Measurements from ENCODE around the gene PLCL2. TPM values are rescaled to one million over a fixed set of nuclear protein-coding genes. Genes with fewer than 3 reads are reported as not detected.

Gene PLCL2
- total and polyA plus RNA-seq, 4 donors, result 1.5 to 16.5 (median 9.4) TPM

GRCh38 chr3:16909802-16910201, 25.0 kb downstream of the PLCL2 start:
- H3K27me3 ChIP-seq (ENCODE audit: control insufficient read depth in 4 of 4, insufficient read depth in 4 of 4, low read length in 3 of 4), result no peaks in the 10 kb centered on the region
- WGBS, result 98% methylated on average over 3 of the region's 3 CpGs
- no peak overlapping the region for H3K27ac ChIP-seq (ENCODE audit: low read depth in 1 of 2, low read length in 2 of 2)
- H3K4me1 ChIP-seq (ENCODE audit: control insufficient read depth in 4 of 4, insufficient read depth in 4 of 4, low read length in 3 of 4), result peaks cover 0 to 8% (median 7%) of the 10 kb centered on the region in 4 donors
- TF ChIP-seq JUND (IDR thresholded peaks at IDR 0.05) (no peak), FOXA2 (IDR thresholded peaks at IDR 0.05) (no peak), HNF4G (IDR thresholded peaks at IDR 0.05) (no peak), YY1 (IDR thresholded peaks at IDR 0.05) (no peak), NR2F2 (IDR thresholded peaks at IDR 0.05) (no peak), GABPA (IDR thresholded peaks at IDR 0.05 in 1 of 2, conservative IDR thresholded peaks at IDR 0.05 in 1 of 2) (no peak), FOXA1 (IDR thresholded peaks at IDR 0.05) (no peak), TAF1 (conservative IDR thresholded peaks at IDR 0.05) (no peak), EGR1 (IDR thresholded peaks at IDR 0.05; ENCODE audit: low read depth in 2 of 2) (no peak), SP1 (IDR thresholded peaks at IDR 0.05) (no peak), CTCF (IDR thresholded peaks at IDR 0.05; ENCODE audit: low read depth, low read length, missing input control) (no peak)
- TF ChIP-seq, protein P1, sequence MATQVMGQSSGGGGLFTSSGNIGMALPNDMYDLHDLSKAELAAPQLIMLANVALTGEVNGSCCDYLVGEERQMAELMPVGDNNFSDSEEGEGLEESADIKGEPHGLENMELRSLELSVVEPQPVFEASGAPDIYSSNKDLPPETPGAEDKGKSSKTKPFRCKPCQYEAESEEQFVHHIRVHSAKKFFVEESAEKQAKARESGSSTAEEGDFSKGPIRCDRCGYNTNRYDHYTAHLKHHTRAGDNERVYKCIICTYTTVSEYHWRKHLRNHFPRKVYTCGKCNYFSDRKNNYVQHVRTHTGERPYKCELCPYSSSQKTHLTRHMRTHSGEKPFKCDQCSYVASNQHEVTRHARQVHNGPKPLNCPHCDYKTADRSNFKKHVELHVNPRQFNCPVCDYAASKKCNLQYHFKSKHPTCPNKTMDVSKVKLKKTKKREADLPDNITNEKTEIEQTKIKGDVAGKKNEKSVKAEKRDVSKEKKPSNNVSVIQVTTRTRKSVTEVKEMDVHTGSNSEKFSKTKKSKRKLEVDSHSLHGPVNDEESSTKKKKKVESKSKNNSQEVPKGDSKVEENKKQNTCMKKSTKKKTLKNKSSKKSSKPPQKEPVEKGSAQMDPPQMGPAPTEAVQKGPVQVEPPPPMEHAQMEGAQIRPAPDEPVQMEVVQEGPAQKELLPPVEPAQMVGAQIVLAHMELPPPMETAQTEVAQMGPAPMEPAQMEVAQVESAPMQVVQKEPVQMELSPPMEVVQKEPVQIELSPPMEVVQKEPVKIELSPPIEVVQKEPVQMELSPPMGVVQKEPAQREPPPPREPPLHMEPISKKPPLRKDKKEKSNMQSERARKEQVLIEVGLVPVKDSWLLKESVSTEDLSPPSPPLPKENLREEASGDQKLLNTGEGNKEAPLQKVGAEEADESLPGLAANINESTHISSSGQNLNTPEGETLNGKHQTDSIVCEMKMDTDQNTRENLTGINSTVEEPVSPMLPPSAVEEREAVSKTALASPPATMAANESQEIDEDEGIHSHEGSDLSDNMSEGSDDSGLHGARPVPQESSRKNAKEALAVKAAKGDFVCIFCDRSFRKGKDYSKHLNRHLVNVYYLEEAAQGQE (IDR thresholded peaks at IDR 0.05), result no peak
- no peak for DNase-seq (ENCODE audit: low spot score)
- H3K4me3 ChIP-seq (ENCODE audit: low read depth in 1 of 3, low read length in 3 of 3), result no peak overlapping the region
- no peaks in the 10 kb centered on the region for H3K36me3 ChIP-seq (ENCODE audit: control insufficient read depth in 4 of 4, insufficient read depth in 3 of 4, low read depth in 1 of 4, low read length in 3 of 4)
- no peak overlapping the region for H3K9ac ChIP-seq (ENCODE audit: low read depth in 1 of 2, low read length in 2 of 2)
- no peaks in the 10 kb centered on the region for H3K9me3 ChIP-seq (ENCODE audit: control insufficient read depth in 4 of 4, low read length in 3 of 4)

DNA sequence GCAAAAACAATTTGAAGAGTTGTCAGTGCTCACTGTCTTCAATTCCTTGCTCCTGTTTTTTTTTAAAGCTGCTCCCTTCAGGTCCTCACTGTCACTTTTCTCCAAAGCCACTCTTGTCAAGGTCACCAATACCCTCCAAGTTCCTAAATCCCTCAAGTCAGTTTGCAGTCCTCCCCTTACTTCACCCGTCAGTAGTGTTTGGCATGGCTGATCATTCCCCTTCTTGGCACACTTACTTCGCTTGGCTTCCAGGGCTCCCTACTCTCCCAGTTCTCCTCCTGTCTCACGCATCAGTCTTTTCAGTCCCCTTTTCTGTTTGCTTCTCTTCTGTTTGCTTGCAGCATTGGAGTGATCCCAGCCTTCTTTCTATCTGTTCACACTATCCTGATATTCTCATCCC, 25.5 kb downstream of the PLCL2 start:
- Histone ChIP-seq H3K9ac (ENCODE audit: low read depth in 1 of 2, low read length in 2 of 2) (no peak overlapping the region), H3K4me3 (ENCODE audit: low read depth in 1 of 3, low read length in 3 of 3) (no peak overlapping the region), H3K9me3 (ENCODE audit: control insufficient read depth in 4 of 4, low read length in 3 of 4) (no peaks in the 10 kb centered on the region), H3K27ac (ENCODE audit: low read depth in 1 of 2, low read length in 2 of 2) (no peak overlapping the region), H3K4me1 (ENCODE audit: control insufficient read depth in 4 of 4, insufficient read depth in 4 of 4, low read length in 3 of 4) (peaks cover 0 to 8% (median 7%) of the 10 kb centered on the region in 4 donors), H3K27me3 (ENCODE audit: control insufficient read depth in 4 of 4, insufficient read depth in 4 of 4, low read length in 3 of 4) (no peaks in the 10 kb centered on the region), H3K36me3 (ENCODE audit: control insufficient read depth in 4 of 4, insufficient read depth in 3 of 4, low read depth in 1 of 4, low read length in 3 of 4) (no peaks in the 10 kb centered on the region)
- DNase-seq (ENCODE audit: low spot score), result no peak
- no peak for TF ChIP-seq SP1 (IDR thresholded peaks at IDR 0.05)
- TF ChIP-seq RAD21 (IDR thresholded peaks at IDR 0.05), result no peak
- whole genome bisulfite sequencing, result 96% methylated on average over 3 of the region's 3 CpGs

DNA sequence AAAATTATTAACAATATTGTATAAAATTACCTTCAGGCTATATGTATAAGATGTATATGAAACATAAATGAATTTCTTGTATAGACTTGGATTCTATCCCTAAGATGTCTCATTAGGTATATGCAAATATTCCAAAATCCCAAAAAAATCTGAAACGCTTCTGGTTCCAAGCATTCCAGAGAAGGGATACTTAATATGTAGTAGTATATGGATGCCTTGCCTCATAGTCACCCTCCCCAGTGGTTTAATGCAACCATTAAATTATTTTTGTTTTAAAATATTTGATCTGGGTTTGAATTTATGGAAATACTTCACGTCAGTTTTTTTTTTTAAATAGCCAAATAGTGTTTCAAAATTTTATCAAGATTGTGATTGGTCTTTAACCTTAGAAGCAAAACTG, 27.2 kb downstream of the PLCL2 start:
- no peak overlapping the region for H3K4me3 ChIP-seq (ENCODE audit: low read depth in 1 of 3, low read length in 3 of 3)
- H3K27ac ChIP-seq (ENCODE audit: low read depth in 1 of 2, low read length in 2 of 2), result no peak overlapping the region
- H3K36me3 ChIP-seq (ENCODE audit: control insufficient read depth in 4 of 4, insufficient read depth in 3 of 4, low read depth in 1 of 4, low read length in 3 of 4), result no peaks in the 10 kb centered on the region
- DNase-seq (ENCODE audit: low spot score), result no peak
- no peak overlapping the region for H3K9ac ChIP-seq (ENCODE audit: low read depth in 1 of 2, low read length in 2 of 2)
- WGBS, result 89% methylated on average over 2 of the region's 2 CpGs
- H3K27me3 ChIP-seq (ENCODE audit: control insufficient read depth in 4 of 4, insufficient read depth in 4 of 4, low read length in 3 of 4), result no peaks in the 10 kb centered on the region
- H3K4me1 ChIP-seq (ENCODE audit: control insufficient read depth in 4 of 4, insufficient read depth in 4 of 4, low read length in 3 of 4), result peaks cover 0 to 9% (median 4%) of the 10 kb centered on the region in 4 donors
- H3K9me3 ChIP-seq (ENCODE audit: control insufficient read depth in 4 of 4, low read length in 3 of 4), result no peaks in the 10 kb centered on the region
- TF ChIP-seq GABPA (IDR thresholded peaks at IDR 0.05 in 1 of 2, conservative IDR thresholded peaks at IDR 0.05 in 1 of 2) (no peak), CTCF (IDR thresholded peaks at IDR 0.05; ENCODE audit: low read depth, low read length, missing input control) (no peak), YY1 (IDR thresholded peaks at IDR 0.05) (no peak), NR2F2 (IDR thresholded peaks at IDR 0.05) (no peak), RAD21 (IDR thresholded peaks at IDR 0.05) (no peak), HNF4A (conservative IDR thresholded peaks at IDR 0.05) (no peak)
- TF ChIP-seq, protein P2, sequence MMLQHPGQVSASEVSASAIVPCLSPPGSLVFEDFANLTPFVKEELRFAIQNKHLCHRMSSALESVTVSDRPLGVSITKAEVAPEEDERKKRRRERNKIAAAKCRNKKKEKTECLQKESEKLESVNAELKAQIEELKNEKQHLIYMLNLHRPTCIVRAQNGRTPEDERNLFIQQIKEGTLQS (IDR thresholded peaks at IDR 0.05), result no peak
- TF ChIP-seq, protein P3, sequence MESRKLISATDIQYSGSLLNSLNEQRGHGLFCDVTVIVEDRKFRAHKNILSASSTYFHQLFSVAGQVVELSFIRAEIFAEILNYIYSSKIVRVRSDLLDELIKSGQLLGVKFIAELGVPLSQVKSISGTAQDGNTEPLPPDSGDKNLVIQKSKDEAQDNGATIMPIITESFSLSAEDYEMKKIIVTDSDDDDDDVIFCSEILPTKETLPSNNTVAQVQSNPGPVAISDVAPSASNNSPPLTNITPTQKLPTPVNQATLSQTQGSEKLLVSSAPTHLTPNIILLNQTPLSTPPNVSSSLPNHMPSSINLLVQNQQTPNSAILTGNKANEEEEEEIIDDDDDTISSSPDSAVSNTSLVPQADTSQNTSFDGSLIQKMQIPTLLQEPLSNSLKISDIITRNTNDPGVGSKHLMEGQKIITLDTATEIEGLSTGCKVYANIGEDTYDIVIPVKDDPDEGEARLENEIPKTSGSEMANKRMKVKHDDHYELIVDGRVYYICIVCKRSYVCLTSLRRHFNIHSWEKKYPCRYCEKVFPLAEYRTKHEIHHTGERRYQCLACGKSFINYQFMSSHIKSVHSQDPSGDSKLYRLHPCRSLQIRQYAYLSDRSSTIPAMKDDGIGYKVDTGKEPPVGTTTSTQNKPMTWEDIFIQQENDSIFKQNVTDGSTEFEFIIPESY (IDR thresholded peaks at IDR 0.05), result no peak
